HG03066 (cell line): Measurements from ENCODE around the gene DPP6.
"Not testable (repeated sequence)": the region's sequence is repeated elsewhere in the genome, so short reads cannot be mapped to it uniquely, and the experiment has no call there.

Source experiments
- ATAC-seq: cut with Tn5 transposase; IDR thresholded peaks from one replicate; pipeline ENCODE4 v1.9.1; 2021; ENCODE audit warnings: low read depth; ENCODE audit not compliant: unreplicated experiment

Gene DPP6

GRCh38 chr7:154072395-154073181 lies 20.4 kb downstream of the DPP6 start:
- not testable (repeated sequence) for ATAC-seq

DNA sequence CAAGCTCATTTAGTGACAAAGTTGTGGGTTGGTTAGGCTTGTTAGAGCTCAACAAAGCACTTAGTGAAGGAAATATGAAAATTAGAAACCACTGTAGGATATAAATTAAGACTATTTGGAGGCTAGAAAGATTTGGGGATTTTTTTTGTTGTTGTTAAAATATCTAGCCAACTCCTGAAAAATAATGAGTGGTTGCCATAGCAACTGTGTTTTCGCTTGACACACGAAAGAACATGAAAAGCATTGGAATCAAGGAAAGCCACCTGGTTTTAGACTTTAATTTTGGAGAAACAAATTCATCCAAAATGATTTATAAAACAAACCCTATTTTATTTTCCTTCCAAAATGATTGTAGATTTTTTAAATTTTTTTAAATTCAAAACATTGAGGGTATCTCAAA lies 26.3 kb downstream of the DPP6 start:
- not testable (repeated sequence) for ATAC-seq

- ATAC-seq, result not testable (repeated sequence)
Observed at GRCh38 chr7:154080249-154080648, 28.1 kb downstream of the DPP6 start.

DNA sequence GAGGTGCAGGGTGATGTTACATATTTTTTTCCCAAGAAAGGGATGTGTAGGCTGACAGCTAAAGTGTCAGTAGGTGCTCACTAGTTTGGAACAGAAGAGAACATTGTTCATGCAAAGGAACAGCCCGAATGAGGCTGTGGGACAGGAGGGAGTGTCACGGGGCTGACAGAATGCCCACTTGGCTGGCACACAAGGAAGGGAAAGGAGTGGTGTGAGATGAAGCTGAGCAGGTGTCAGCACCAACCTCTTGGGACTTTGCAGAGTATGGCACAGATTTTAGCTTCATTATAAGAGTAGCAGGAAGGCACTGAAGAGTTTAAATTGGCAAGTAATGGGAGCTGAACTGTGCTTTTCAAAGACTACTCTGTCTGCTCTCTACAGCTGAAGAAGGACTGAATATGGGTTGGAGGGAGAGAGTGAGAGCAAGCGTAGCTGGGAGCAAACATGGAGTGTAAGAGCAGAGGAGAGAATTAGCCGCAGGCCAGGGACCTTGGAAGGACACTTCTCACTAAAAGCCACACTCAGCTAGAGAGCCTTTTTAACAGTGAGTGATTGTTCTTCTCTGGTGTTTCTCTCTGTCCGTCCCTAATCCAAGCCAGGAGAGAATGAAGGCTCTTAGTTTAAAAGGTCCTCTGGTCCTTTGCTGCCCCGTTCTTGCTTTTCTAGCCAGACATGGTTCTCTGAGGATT lies 35.0 kb downstream of the DPP6 start:
- ATAC-seq, result not testable (repeated sequence)

- not testable (repeated sequence) for ATAC-seq
Observed at GRCh38 chr7:154092093-154092492, 39.9 kb downstream of the DPP6 start.

DNA sequence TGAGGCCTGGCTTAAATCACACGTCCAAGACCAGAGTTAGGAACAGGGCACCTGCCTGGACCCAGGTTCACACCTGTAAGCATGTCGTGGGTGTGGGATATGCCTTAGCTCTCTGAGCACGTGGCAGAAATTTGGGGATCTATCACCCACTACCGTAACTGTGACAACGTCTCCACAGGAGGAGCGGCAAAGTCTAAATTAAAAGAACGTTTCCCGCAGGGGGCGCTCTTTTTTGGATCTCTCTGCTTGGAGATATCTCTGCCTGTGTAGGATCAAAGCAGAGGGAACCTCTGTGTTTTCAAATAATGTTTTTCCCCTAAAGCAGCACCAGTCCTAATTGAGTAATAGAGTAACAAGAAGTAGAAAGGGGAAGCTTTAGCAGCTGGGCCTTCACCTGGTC lies 43.0 kb downstream of the DPP6 start:
- ATAC-seq, result not testable (repeated sequence)

DNA sequence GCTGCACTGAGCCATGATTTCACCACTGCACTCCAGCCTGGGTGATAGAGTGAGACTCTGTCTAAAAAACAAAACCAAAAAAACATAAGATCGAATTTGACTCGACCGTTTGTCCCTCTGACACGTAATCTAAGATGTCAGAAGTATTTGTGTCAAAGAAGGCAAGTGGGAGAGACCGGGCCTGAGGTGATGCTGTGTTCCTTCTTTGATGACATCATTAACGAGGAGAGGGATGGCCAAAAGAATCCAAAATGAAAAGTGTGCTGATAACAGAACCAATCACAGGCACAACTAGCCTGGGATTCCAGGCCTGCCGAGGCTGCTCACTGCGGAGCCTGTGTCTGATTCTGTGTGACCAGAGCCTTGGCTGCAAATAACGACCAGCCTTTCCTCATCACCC lies 52.9 kb downstream of the DPP6 start:
- not testable (repeated sequence) for ATAC-seq

DNA sequence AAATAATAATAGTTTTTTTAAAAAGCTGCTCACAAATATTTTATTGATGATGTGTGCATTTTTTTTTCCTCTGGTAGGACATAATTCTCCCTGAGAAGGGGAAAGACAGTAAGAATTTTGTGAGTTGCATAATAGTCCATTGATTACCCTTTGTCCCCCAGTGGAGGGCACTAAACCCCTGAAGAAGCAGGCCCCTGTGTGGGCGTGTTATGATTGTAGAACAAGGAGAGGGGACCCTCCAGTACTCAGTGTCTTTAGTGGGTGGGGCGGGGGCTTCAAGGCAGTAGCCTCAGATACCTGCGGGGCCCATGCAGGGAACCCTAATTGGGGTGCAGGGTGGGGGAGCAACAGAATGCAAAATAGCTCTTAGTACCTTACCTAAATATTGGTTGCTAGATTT lies 57.4 kb downstream of the DPP6 start:
- ATAC-seq, result not testable (repeated sequence)

- ATAC-seq, result not testable (repeated sequence)
Observed at GRCh38 chr7:154113732-154114351, 61.6 kb downstream of the DPP6 start.

GRCh38 chr7:154117411-154118390 lies 65.5 kb downstream of the DPP6 start:
- ATAC-seq, result not testable (repeated sequence)

- ATAC-seq, result not testable (repeated sequence)
Observed at GRCh38 chr7:154120825-154121224, 68.6 kb downstream of the DPP6 start.

DNA sequence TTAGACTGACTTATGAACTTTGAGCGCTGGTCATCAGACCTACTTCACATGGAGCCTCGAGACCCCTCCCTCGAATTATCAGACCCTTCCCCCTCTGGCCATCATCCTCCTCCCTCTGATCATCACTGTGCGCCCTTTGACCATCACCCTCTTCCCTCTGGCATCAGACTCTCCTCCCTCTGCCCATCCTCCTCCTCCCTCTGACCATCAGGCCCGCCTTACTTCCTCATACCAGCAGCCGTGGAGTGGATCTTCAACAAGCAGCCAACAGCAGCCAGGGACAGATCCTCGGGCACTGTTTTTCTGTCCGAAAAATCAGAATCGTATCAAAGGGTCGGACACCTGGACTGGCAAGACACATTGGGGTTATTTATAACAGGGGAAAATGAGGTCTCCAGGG lies 70.5 kb downstream of the DPP6 start:
- not testable (repeated sequence) for ATAC-seq

DNA sequence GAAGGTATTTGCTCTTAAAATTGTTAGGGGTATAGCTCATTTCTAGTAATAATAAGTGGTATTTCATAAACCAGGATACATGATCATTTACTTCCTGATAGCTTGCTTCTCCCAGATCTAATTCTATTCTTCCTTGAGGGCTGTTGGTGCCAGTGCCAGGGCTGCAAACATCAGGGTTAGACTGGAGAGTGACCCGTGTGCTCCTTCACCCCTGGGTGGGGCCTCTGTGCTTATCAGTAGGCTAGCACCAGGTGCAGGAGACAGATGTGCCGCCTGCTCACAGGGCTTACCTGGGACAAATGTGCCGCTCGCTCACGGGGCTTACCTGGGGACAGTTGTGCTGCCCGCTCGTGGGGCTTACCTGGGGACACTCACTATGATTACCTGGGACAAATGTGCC lies 71.2 kb downstream of the DPP6 start:
- not testable (repeated sequence) for ATAC-seq

GRCh38 chr7:154129142-154129541 lies 76.9 kb downstream of the DPP6 start:
- not testable (repeated sequence) for ATAC-seq

DNA sequence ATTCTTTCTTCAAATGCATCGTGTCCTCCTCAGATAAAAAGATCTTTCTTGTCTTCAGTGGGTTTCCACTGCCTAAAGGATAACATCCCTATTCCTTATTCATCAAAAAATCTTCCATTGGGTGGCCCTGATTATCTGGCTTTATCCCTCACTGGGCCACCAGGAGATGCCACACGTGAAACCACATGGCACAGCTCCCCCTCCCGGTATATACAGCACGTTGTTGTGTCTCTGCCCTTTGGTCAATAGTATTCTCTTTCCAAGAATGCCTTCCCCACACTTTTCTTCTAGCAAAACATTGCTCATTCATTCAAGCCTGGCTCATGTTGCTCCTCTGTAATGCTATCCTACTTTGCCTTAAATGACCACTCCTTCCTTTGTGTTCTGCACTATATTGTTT lies 80.4 kb downstream of the DPP6 start:
- not testable (repeated sequence) for ATAC-seq

DNA sequence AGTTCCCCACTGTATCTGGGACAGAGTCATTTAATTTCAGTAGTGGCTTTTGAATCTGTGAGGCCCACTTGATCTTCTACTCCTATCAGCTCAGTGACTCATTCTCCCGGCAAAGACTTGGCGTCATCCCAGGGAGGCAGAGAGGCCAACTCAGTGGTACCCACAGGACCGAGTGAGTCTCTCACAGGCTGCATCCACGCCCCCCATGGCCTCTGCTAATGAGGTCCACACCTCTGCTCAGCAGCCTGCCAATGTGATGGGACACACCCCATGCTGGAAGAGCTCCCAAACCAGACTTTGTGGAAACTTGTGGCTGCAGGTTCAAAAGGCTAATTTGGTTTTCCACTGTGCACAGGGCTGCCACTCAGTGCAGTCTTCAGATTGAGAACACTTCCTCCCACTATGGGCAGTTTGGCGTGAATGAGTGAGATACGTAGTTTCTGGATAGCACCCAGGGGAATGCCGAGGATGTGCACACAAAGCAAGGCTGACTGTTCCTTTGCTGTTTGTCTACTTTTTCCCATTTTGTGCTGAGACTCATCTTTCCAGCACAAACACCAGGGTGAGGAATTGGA lies 81.6 kb downstream of the DPP6 start:
- ATAC-seq, result not testable (repeated sequence)

GRCh38 chr7:154134698-154135097 lies 82.5 kb downstream of the DPP6 start:
- ATAC-seq, result not testable (repeated sequence)

DNA sequence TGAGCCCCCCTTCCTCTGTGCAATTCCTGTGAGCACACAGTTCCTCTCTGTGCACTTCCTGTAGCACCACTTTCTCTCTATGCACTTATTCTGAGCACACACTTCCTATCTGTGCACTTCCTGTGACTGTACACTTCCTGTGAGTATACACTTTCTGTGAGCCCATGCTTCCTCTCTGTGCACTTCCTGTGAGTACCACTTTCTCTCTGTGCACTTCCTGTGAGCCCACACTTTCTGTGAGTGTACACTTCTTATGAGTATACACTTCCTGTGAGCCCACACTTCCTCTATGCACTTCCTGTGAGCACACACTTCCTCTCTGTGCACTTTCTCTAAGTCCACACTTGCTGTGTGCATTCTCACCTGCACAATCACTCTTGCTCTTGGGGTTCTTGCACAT lies 83.4 kb downstream of the DPP6 start:
- ATAC-seq, result not testable (repeated sequence)

GRCh38 chr7:154145922-154146706 lies 93.9 kb downstream of the DPP6 start:
- not testable (repeated sequence) for ATAC-seq
